IMR-90 (cell line): Measurements from ENCODE around the gene NUBP2.

ENCODE experiments used
- CEBPB ChIP-seq: IDR thresholded peaks from 2 replicates; pipeline ENCODE4 v1.6.1; 2012; ENCODE audit warnings: low read depth, low read length, improper control_type of control experiment
- POLR2A ChIP-seq: IDR thresholded peaks from 2 replicates; pipeline ENCODE4 v1.6.1; 2012; ENCODE audit warnings: mild to moderate bottlenecking, low read depth, low read length
- TF ChIP-seq, protein P1 (sequence below): fragments of 150-350 bp; IDR thresholded peaks from 2 replicates; pipeline ENCODE4 v1.6.1; 2017; ENCODE audit warnings: mild to moderate bottlenecking, antibody characterized with exemption, low read length, low read depth

DNA sequence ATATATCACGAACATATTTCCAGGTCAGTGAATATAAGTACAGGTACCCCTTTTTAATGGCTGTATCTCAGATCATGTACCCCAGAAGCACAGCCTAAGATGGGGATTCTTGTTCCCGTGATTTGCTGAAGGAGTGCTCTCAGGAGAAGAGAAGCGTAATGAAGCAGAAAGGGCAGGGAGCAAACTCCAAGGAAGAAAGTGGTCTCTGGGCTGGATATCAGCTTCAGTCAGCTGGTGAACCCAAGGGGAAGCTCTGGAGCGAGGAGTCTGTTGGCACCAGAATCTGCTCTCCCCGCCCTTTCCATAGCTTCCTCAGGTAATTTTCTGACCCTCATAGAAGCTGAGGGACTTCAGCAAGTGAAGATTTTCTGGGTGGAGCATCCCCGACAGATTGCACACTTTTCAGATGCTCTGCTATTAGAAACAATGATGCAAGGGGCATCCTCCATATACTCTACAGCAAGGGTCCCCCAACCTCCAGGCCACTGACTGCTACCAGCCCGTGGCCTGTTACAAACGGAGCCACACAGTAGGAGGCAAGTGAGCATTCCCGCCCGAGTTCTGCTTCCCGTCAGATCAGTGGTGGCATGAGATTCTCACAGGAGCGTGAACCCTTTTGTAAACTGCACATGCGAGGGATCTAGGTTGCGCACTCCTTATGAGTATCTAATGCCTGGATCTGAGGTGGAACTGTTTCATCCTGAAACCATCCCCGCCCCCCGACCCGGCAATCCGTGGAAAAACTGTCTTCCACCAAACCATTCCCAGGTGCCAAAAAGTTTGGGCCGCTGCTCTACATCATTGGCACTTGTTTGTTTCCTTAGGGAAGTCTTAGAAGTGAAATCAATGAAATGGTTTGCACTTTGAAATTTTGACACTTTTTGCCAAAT is 48.7 kb downstream of the NUBP2 start:
- no peak for TF ChIP-seq POLR2A
- TF ChIP-seq, protein P1, sequence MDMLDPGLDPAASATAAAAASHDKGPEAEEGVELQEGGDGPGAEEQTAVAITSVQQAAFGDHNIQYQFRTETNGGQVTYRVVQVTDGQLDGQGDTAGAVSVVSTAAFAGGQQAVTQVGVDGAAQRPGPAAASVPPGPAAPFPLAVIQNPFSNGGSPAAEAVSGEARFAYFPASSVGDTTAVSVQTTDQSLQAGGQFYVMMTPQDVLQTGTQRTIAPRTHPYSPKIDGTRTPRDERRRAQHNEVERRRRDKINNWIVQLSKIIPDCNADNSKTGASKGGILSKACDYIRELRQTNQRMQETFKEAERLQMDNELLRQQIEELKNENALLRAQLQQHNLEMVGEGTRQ = no peak
- no peak for TF ChIP-seq CEBPB
